ENCODE measurements around the gene KIT.

DNA sequence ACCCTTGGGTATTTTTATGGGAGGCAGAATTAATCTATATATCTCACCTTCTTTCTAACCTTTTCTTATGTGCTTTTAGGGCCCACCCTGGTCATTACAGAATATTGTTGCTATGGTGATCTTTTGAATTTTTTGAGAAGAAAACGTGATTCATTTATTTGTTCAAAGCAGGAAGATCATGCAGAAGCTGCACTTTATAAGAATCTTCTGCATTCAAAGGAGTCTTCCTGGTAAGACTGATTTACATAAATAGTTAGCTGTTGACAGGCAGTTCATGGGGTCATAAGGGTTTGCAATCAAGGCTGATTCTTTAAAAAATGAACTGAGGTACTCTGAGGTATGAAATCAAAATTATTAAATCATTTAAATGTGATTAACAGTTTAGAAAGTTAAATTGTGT lies 71.5 kb downstream of the KIT start:
- TF ChIP-seq, protein P1, sequence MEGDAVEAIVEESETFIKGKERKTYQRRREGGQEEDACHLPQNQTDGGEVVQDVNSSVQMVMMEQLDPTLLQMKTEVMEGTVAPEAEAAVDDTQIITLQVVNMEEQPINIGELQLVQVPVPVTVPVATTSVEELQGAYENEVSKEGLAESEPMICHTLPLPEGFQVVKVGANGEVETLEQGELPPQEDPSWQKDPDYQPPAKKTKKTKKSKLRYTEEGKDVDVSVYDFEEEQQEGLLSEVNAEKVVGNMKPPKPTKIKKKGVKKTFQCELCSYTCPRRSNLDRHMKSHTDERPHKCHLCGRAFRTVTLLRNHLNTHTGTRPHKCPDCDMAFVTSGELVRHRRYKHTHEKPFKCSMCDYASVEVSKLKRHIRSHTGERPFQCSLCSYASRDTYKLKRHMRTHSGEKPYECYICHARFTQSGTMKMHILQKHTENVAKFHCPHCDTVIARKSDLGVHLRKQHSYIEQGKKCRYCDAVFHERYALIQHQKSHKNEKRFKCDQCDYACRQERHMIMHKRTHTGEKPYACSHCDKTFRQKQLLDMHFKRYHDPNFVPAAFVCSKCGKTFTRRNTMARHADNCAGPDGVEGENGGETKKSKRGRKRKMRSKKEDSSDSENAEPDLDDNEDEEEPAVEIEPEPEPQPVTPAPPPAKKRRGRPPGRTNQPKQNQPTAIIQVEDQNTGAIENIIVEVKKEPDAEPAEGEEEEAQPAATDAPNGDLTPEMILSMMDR (conservative IDR thresholded peaks at IDR 0.05; ENCODE audit: low read length), result no peak
- no peak for TF ChIP-seq EZH2phosphoT487 (IDR thresholded peaks at IDR 0.05; ENCODE audit: borderline replicate concordance)

All from Loucy (cell line).